HCT116 (cell line): ENCODE results near the gene SPIB. TPM values are rescaled to one million over a fixed set of nuclear protein-coding genes. Genes with fewer than 3 reads are reported as not detected.
A peak's percentile ranks its signal among the peaks of the same experiment; 100 is the strongest.

ENCODE experiments used
- ATAC-seq: fragments of 200-7000 bp; cut with Tn5 transposase; 2 replicates; pipeline ENCODE4 v1.9.1; 2020; ENCODE audit warnings: mild to moderate bottlenecking, moderate library complexity
- BruUV-seq: library from RNA; stranded (reverse); fragments of 400-500 nt; replicated peaks from 2 replicates; lab custom pipeline; 2021; lab: Mats Ljungman, UMichigan
- CTCF ChIA-PET: fragments of 300-600 bp; sonication (Branson Sonifier 250); formaldehyde crosslinking; loops from one replicate; lab custom pipeline; 2021; ENCODE audit warnings: antibody characterized with exemption; lab: Charles Lee
- POLR2A ChIA-PET: fragments of 300-600, 350-600 bp; sonication (Branson Sonifier 250); formaldehyde crosslinking; loops from one replicate; lab custom pipeline; 2021; ENCODE audit warnings: antibody characterized with exemption; lab: Charles Lee
- RAD21 ChIA-PET, 2 experiments: fragments of 300-600 bp; sonication (Branson Sonifier 250); formaldehyde crosslinking; loops; one replicate each; lab custom pipeline; 2023; ENCODE audit warnings: low total read pairs in 2 of 2; ENCODE audit not compliant: uncharacterized antibody in 2 of 2, unreplicated experiment in 2 of 2, low non-redundant PET in 1 of 2; lab: Charles Lee
- DNase-seq: peaks from one replicate; pipeline ENCODE4 v3.0.0-alpha.2; 2010; ENCODE audit warnings: low read depth, low spot score
- H2AFZ ChIP-seq: fragments of 200-600 bp; shearing (Covaris generic), sonication (generic); 2 replicates; pipeline ENCODE4 v1.6.1; 2017; ENCODE audit warnings: low read depth, mixed run types, mixed read lengths, antibody characterized with exemption, low read length; ENCODE audit not compliant: poor library complexity, severe bottlenecking
- H3K27ac ChIP-seq: 2 replicates; pipeline ENCODE4 v1.5.1; 2012; ENCODE audit warnings: low read depth, low read length
- H3K27me3 ChIP-seq: fragments of 200-600 bp; sonication (generic); 2 replicates; pipeline ENCODE4 v1.6.1; 2016; ENCODE audit warnings: mixed run types, low read length, mixed read lengths; ENCODE audit not compliant: insufficient read depth
- H3K36me3 ChIP-seq, 2 experiments: fragments of 200-500 bp in 1 of 2; fragments of 200-600 bp in 1 of 2; sonication (Bioruptor generic) in 1 of 2; sonication (generic) in 1 of 2; 2 replicates each; pipeline versions ENCODE4 v1.5.1 to v1.6.1; 2014 to 2016; ENCODE audit warnings: low read length in 2 of 2, inconsistent platforms in 1 of 2, mixed read lengths in 1 of 2, mixed run types in 1 of 2; ENCODE audit not compliant: insufficient read depth in 2 of 2, control insufficient read depth in 1 of 2
- H3K4me1 ChIP-seq, 2 experiments: fragments of 200-600 bp in 1 of 2; sonication (generic) in 1 of 2; 2 replicates each; pipeline versions ENCODE4 v1.5.1 to v1.6.1; 2012 to 2017; ENCODE audit warnings: low read length in 2 of 2, inconsistent platforms in 1 of 2, mild to moderate bottlenecking in 1 of 2, mixed read lengths in 1 of 2, mixed run types in 1 of 2, moderate library complexity in 1 of 2; ENCODE audit not compliant: insufficient read depth in 2 of 2, control insufficient read depth in 1 of 2
- H3K4me2 ChIP-seq: fragments of 200-600 bp; sonication (generic); 2 replicates; pipeline ENCODE4 v1.6.1; 2017; ENCODE audit warnings: mixed run types, low read length, mixed read lengths
- H3K4me3 ChIP-seq, 2 experiments: fragments of 200-600 bp in 1 of 2; sonication (generic) in 1 of 2; replicated peaks in 1 of 2; 2 replicates each; pipeline ENCODE4 v1.5.1; 2011 to 2016; ENCODE audit warnings: low read length in 2 of 2, control low read depth in 1 of 2, low read depth in 1 of 2, mild to moderate bottlenecking in 1 of 2, mixed read lengths in 1 of 2, mixed run types in 1 of 2
- H3K79me2 ChIP-seq: fragments of 200-600 bp; sonication (generic); 2 replicates; pipeline ENCODE4 v1.6.1; 2017; ENCODE audit warnings: mild to moderate bottlenecking, mixed run types, low read length, moderate library complexity, mixed read lengths; ENCODE audit not compliant: insufficient read depth
- H3K9ac ChIP-seq: fragments of 200-600 bp; sonication (generic); 2 replicates; pipeline ENCODE4 v1.6.1; 2016; ENCODE audit warnings: low read length, mixed read lengths
- H3K9me2 ChIP-seq: fragments of 200-600 bp; sonication (generic), shearing (Covaris generic); 2 replicates; pipeline ENCODE4 v1.6.1; 2017; ENCODE audit warnings: mixed run types, mild to moderate bottlenecking, moderate library complexity; ENCODE audit not compliant: insufficient read depth
- H3K9me3 ChIP-seq, 2 experiments: fragments of 200-500 bp in 1 of 2; fragments of 200-600 bp in 1 of 2; sonication (Bioruptor generic) in 1 of 2; sonication (generic) in 1 of 2; 2 replicates each; pipeline ENCODE4 v1.6.1; 2014 to 2017; ENCODE audit warnings: low read length in 2 of 2, mixed read lengths in 2 of 2, inconsistent platforms in 1 of 2, low read depth in 1 of 2, mild to moderate bottlenecking in 1 of 2, mixed run types in 1 of 2, moderate library complexity in 1 of 2; ENCODE audit not compliant: control insufficient read depth in 1 of 2, insufficient read depth in 1 of 2
- H4K20me1 ChIP-seq: fragments of 200-600 bp; sonication (generic), shearing (Covaris generic); 2 replicates; pipeline ENCODE4 v1.6.1; 2017; ENCODE audit warnings: mixed run types, mild to moderate bottlenecking, moderate library complexity; ENCODE audit not compliant: insufficient read depth
- CBX3 ChIP-seq: IDR thresholded peaks from 2 replicates; pipeline ENCODE4 v1.6.1; 2012; ENCODE audit warnings: low read depth
- CEBPB ChIP-seq: IDR thresholded peaks from 2 replicates; pipeline ENCODE4 v1.6.1; 2012; ENCODE audit warnings: low read depth
- EGR1 ChIP-seq: IDR thresholded peaks from 2 replicates; pipeline ENCODE4 v1.6.1; 2012; ENCODE audit warnings: low read depth
- JUND ChIP-seq: IDR thresholded peaks from 2 replicates; pipeline ENCODE4 v1.6.1; 2012
- POLR2A ChIP-seq: IDR thresholded peaks from 2 replicates; pipeline ENCODE4 v1.7.0; 2011; ENCODE audit warnings: borderline replicate concordance; ENCODE audit not compliant: insufficient read depth, insufficient read length; ENCODE audit errors: extremely low read depth
- POLR2AphosphoS5 ChIP-seq: IDR thresholded peaks from 2 replicates; pipeline ENCODE4 v1.6.1; 2011; ENCODE audit warnings: mild to moderate bottlenecking, low read depth, low read length, moderate library complexity
- RAD21 ChIP-seq: IDR thresholded peaks from 2 replicates; pipeline ENCODE4 v1.6.1; 2012; ENCODE audit warnings: low read depth, mild to moderate bottlenecking
- SIN3A ChIP-seq: IDR thresholded peaks from 2 replicates; pipeline ENCODE4 v1.6.1; 2012; ENCODE audit warnings: low read depth
- SP1 ChIP-seq: IDR thresholded peaks from 2 replicates; pipeline ENCODE4 v1.6.1; 2012; ENCODE audit warnings: low read depth
- SRF ChIP-seq: IDR thresholded peaks from 2 replicates; pipeline ENCODE4 v1.6.1; 2012; ENCODE audit warnings: low read depth
- TCF7L2 ChIP-seq: IDR thresholded peaks from 2 replicates; pipeline ENCODE4 v1.7.0; 2011; ENCODE audit warnings: borderline replicate concordance, inconsistent platforms; ENCODE audit not compliant: insufficient read depth, insufficient read length; ENCODE audit errors: extremely low read depth
- YY1 ChIP-seq: IDR thresholded peaks from 2 replicates; pipeline ENCODE4 v1.6.1; 2011; ENCODE audit warnings: low read length, low read depth, moderate library complexity, mild to moderate bottlenecking; ENCODE audit not compliant: insufficient replicate concordance; ENCODE audit errors: extremely low read depth
- ZFX ChIP-seq: fragments of 450-650 bp; IDR thresholded peaks from 2 replicates; pipeline ENCODE4 v1.6.1; 2017
- ZNF274 ChIP-seq: fragments of 200-500 bp; sonication (Bioruptor generic); IDR thresholded peaks from 2 replicates; pipeline ENCODE4 v1.6.1; 2014; ENCODE audit warnings: mild to moderate bottlenecking, low read depth, low read length, inconsistent platforms
- intact Hi-C: fragments of 100-400 bp; cut with micrococcal nuclease; formaldehyde crosslinking; loops from 2 replicates; pipeline ENCODE4 v1.10.0; 2022
- total RNA-seq: library from RNA; stranded (reverse); gene quantifications from one replicate; pipeline ENCODE4 v1.2.1, GENCODE V29; 2021; ENCODE audit not compliant: unreplicated experiment
- TF ChIP-seq, protein P1 (sequence below): IDR thresholded peaks from 2 replicates; pipeline ENCODE4 v1.6.1; 2011; ENCODE audit warnings: mild to moderate bottlenecking, low read length, moderate library complexity; ENCODE audit not compliant: insufficient replicate concordance; ENCODE audit errors: extremely low read depth
- TF ChIP-seq, protein P2 (sequence below): IDR thresholded peaks from 2 replicates; pipeline ENCODE4 v1.6.1; 2012; ENCODE audit warnings: low read depth
- TF ChIP-seq, protein P3 (sequence below): IDR thresholded peaks from 2 replicates; pipeline ENCODE4 v1.6.1; 2012
- TF ChIP-seq, protein P4 (sequence below), 3 experiments: fragments of 200-600 bp in 1 of 3; sonication (generic) in 1 of 3; IDR thresholded peaks in 2 of 3; conservative IDR thresholded peaks in 1 of 3; 2 replicates each; pipeline ENCODE4 v1.5.1; 2012 to 2017; ENCODE audit warnings: low read depth in 2 of 3, low read length in 2 of 3, antibody characterized with exemption in 1 of 3, borderline replicate concordance in 1 of 3, control low read depth in 1 of 3, mild to moderate bottlenecking in 1 of 3, mixed read lengths in 1 of 3, mixed run types in 1 of 3, moderate library complexity in 1 of 3; ENCODE audit not compliant: insufficient read depth in 1 of 3

SPIB gene
- total RNA-seq, 1 experiment from 2014 or later, result 0.96 TPM

DNA sequence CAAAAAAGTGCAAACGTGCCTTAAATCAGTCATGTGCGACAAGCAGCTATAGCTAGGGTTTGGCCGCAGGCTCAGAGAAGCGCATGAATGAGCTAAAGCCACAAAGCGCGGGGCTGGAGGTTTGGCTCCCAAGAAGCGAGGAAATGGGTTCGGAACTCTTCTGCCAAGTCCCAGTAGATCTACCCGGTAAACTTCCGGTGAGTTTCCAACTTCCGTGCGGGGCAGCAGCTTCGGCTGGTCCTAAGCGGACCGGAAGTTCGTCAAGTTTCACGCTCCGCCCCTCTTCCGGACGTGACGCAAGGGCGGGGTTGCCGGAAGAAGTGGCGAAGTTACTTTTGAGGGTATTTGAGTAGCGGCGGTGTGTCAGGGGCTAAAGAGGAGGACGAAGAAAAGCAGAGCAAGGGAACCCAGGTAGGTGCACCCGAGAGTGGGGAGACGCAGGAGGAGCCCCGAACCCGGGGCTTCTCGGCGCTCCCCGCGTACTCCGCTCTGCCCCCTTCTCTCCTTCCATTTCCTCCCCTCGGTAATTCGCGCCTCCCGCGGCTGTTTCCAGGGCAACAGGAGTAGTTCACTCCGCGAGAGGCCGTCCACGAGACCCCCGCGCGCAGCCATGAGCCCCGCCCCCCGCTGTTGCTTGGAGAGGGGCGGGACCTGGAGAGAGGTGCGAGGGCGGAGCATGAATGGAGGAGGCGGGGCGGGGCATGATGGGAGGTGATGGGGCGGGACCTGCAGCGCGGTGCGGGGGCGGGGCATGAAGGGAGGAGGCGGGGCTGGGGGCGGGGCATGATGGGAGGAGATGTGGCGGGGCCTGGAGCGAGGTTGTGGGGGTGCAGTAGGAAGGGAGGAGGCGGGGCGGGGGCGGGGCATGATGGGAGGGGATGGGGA is 42.3 kb upstream of the SPIB start, which contains the start of gene NR1H2:
NR1H2 (plus strand) TSS at position 292 of the 885 bp plus-strand sequence. CDS start 1,149 bp downstream, outside the sequence.
- Histone ChIP-seq H3K79me2 (peaks cover 14% of the 10 kb centered on the region; the same call in 1 of the 2 replicates), H3K27me3 (no peaks in the 10 kb centered on the region), H3K4me1 (peaks cover 4 to 13% of the 10 kb centered on the region in 2 experiments; a peak in 3 of 4 replicates), H3K4me2 (peak within 1 kb of the TSS; percentile 93), H3K9me2 (no peaks in the 10 kb centered on the region), H4K20me1 (no peaks in the 10 kb centered on the region), H3K9me3 (no peaks in the 10 kb centered on the region), H2AFZ (no peak within 1 kb of the TSS), H3K4me3 (peak within 1 kb of the TSS; percentile 76 to 95), H3K36me3 (peaks cover 25 to 29% of the 10 kb centered on the region in 2 experiments), H3K27ac (peak within 1 kb of the TSS; percentile 85)
- ChIA-PET RAD21 (no interaction called here), POLR2A (interaction anchor here (0.6 to 1.5 kb wide), 4 partner anchors 8 to 348 kb away, joined by 3 to 5 read pairs (median 4); partner anchors contain the start of gene POLD1), CTCF (interaction anchor here (1.0 to 1.1 kb wide), 2 partner anchors 8 to 84 kb away, joined by 3 read pairs; no protein-coding TSS in a partner anchor)
- DNase-seq, result peak; percentile 98
- peak; percentile 85 for ATAC-seq
- intact Hi-C loops, result loop anchor here (1.0 kb wide), 1 partner anchor 100 kb away; the partner anchor contains the start of genes EMC10 and GARIN5A
- BruUV-seq, result no TSS peak
- peak; percentile 98 for TF ChIP-seq CBX3
- peak; percentile 63 for TF ChIP-seq EGR1
- TF ChIP-seq SIN3A, result peak; percentile 63; the same call in 1 of the 2 replicates
- no peak for TF ChIP-seq JUND
- TF ChIP-seq, protein P1, sequence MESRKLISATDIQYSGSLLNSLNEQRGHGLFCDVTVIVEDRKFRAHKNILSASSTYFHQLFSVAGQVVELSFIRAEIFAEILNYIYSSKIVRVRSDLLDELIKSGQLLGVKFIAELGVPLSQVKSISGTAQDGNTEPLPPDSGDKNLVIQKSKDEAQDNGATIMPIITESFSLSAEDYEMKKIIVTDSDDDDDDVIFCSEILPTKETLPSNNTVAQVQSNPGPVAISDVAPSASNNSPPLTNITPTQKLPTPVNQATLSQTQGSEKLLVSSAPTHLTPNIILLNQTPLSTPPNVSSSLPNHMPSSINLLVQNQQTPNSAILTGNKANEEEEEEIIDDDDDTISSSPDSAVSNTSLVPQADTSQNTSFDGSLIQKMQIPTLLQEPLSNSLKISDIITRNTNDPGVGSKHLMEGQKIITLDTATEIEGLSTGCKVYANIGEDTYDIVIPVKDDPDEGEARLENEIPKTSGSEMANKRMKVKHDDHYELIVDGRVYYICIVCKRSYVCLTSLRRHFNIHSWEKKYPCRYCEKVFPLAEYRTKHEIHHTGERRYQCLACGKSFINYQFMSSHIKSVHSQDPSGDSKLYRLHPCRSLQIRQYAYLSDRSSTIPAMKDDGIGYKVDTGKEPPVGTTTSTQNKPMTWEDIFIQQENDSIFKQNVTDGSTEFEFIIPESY, result peak; percentile 19
- peak; percentile 79 for TF ChIP-seq SP1
- peak; percentile 91 for TF ChIP-seq SRF
- TF ChIP-seq TCF7L2, result no peak
- no peak for TF ChIP-seq CEBPB
- TF ChIP-seq POLR2A, result peak; percentile 57
- TF ChIP-seq, protein P2, sequence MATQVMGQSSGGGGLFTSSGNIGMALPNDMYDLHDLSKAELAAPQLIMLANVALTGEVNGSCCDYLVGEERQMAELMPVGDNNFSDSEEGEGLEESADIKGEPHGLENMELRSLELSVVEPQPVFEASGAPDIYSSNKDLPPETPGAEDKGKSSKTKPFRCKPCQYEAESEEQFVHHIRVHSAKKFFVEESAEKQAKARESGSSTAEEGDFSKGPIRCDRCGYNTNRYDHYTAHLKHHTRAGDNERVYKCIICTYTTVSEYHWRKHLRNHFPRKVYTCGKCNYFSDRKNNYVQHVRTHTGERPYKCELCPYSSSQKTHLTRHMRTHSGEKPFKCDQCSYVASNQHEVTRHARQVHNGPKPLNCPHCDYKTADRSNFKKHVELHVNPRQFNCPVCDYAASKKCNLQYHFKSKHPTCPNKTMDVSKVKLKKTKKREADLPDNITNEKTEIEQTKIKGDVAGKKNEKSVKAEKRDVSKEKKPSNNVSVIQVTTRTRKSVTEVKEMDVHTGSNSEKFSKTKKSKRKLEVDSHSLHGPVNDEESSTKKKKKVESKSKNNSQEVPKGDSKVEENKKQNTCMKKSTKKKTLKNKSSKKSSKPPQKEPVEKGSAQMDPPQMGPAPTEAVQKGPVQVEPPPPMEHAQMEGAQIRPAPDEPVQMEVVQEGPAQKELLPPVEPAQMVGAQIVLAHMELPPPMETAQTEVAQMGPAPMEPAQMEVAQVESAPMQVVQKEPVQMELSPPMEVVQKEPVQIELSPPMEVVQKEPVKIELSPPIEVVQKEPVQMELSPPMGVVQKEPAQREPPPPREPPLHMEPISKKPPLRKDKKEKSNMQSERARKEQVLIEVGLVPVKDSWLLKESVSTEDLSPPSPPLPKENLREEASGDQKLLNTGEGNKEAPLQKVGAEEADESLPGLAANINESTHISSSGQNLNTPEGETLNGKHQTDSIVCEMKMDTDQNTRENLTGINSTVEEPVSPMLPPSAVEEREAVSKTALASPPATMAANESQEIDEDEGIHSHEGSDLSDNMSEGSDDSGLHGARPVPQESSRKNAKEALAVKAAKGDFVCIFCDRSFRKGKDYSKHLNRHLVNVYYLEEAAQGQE, result no peak
- no peak for TF ChIP-seq ZNF274
- peak; percentile 88 for TF ChIP-seq POLR2AphosphoS5
- TF ChIP-seq, protein P3, sequence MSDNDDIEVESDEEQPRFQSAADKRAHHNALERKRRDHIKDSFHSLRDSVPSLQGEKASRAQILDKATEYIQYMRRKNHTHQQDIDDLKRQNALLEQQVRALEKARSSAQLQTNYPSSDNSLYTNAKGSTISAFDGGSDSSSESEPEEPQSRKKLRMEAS, result peak; percentile 78
- no peak for TF ChIP-seq ZFX
- TF ChIP-seq RAD21, result no peak
- TF ChIP-seq, protein P4, sequence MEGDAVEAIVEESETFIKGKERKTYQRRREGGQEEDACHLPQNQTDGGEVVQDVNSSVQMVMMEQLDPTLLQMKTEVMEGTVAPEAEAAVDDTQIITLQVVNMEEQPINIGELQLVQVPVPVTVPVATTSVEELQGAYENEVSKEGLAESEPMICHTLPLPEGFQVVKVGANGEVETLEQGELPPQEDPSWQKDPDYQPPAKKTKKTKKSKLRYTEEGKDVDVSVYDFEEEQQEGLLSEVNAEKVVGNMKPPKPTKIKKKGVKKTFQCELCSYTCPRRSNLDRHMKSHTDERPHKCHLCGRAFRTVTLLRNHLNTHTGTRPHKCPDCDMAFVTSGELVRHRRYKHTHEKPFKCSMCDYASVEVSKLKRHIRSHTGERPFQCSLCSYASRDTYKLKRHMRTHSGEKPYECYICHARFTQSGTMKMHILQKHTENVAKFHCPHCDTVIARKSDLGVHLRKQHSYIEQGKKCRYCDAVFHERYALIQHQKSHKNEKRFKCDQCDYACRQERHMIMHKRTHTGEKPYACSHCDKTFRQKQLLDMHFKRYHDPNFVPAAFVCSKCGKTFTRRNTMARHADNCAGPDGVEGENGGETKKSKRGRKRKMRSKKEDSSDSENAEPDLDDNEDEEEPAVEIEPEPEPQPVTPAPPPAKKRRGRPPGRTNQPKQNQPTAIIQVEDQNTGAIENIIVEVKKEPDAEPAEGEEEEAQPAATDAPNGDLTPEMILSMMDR (IDR thresholded peaks at IDR 0.05 in 2 of 3, conservative IDR thresholded peaks at IDR 0.05 in 1 of 3; ENCODE audit: borderline replicate concordance in 1 of 3, insufficient read depth in 1 of 3, low read depth in 2 of 3, low read length in 2 of 3), result no peak
- TF ChIP-seq YY1, result peak; percentile 79
- TF ChIP-seq, all 23 proteins: peak for 10
- H3K9ac ChIP-seq, result peak within 1 kb of the TSS; percentile 98
